COR-L47 (cell line): ENCODE measurements around the gene GPD1.
A peak's percentile ranks its signal among the peaks of the same experiment; 100 is the strongest.
"Not testable (repeated sequence)": the region's sequence is repeated elsewhere in the genome, so short reads cannot be mapped to it uniquely, and the experiment has no call there.

Source experiments
- DNase-seq: peaks from one replicate; lab custom pipeline; 2025; lab: John Stamatoyannopoulos, UW

Gene GPD1

GRCh38 chr12:50073712-50074111, 30.1 kb upstream of the GPD1 start:
- DNase-seq = no peak

GRCh38 chr12:50074936-50075807, 28.6 kb upstream of the GPD1 start:
- DNase-seq = peak; percentile 53

GRCh38 chr12:50075808-50076170, 28.0 kb upstream of the GPD1 start:
- no peak for DNase-seq

GRCh38 chr12:50077099-50077498, 26.7 kb upstream of the GPD1 start:
- DNase-seq = no peak

- DNase-seq = no peak
Observed at GRCh38 chr12:50078281-50078680, 25.5 kb upstream of the GPD1 start.

GRCh38 chr12:50079771-50080170, 24.0 kb upstream of the GPD1 start:
- no peak for DNase-seq

- DNase-seq = no peak
Observed at GRCh38 chr12:50081096-50081808, 22.6 kb upstream of the GPD1 start.

GRCh38 chr12:50082644-50083043, 21.2 kb upstream of the GPD1 start:
- DNase-seq = no peak

- DNase-seq = no peak
Observed at GRCh38 chr12:50083301-50083700, 20.5 kb upstream of the GPD1 start.

- DNase-seq = not testable (repeated sequence)
Observed at GRCh38 chr12:50084409-50084774, 19.4 kb upstream of the GPD1 start.

- DNase-seq = peak; percentile 93
Observed at GRCh38 chr12:50084775-50085614, 18.8 kb upstream of the GPD1 start, which contains the start of gene SMARCD1. Gene SMARCD1, plus strand, starts transcription at chr12:50085342. Its CDS starts 28 bp downstream, at chr12:50085370.

GRCh38 chr12:50085615-50086072, 18.2 kb upstream of the GPD1 start:
- DNase-seq = peak; percentile 55

- DNase-seq = no peak
Observed at GRCh38 chr12:50086148-50086547, 17.7 kb upstream of the GPD1 start.

- DNase-seq = no peak
Observed at GRCh38 chr12:50087151-50087550, 16.7 kb upstream of the GPD1 start.

GRCh38 chr12:50087995-50088394, 15.8 kb upstream of the GPD1 start:
- DNase-seq = no peak

- peak; percentile 51 for DNase-seq
Observed at GRCh38 chr12:50088577-50089335, 15.1 kb upstream of the GPD1 start.

- DNase-seq = no peak
Observed at GRCh38 chr12:50089730-50090129, 14.1 kb upstream of the GPD1 start.

- no peak for DNase-seq
Observed at GRCh38 chr12:50090391-50090790, 13.4 kb upstream of the GPD1 start.

GRCh38 chr12:50097952-50098351, 5.9 kb upstream of the GPD1 start:
- DNase-seq = no peak

- DNase-seq = no peak
Observed at GRCh38 chr12:50099302-50100008, 4.4 kb upstream of the GPD1 start.

- DNase-seq = no peak
Observed at GRCh38 chr12:50100561-50100960, 3.2 kb upstream of the GPD1 start.
